DND-41 (cell line): ENCODE results near the gene KRTAP5-1.

Experiments
- EZH2 ChIP-seq: IDR thresholded peaks from 3 replicates; pipeline ENCODE4 v1.6.1; 2012; ENCODE audit warnings: borderline replicate concordance, low read depth, mild to moderate bottlenecking, moderate library complexity, low read length, inconsistent platforms; ENCODE audit not compliant: severe bottlenecking
- TF ChIP-seq, protein P1 (sequence below): IDR thresholded peaks from 2 replicates; pipeline ENCODE4 v1.5.1; 2012; ENCODE audit warnings: borderline replicate concordance, low read length, moderate library complexity, mild to moderate bottlenecking; ENCODE audit not compliant: poor library complexity, severe bottlenecking; ENCODE audit errors: extremely low read depth

DNA sequence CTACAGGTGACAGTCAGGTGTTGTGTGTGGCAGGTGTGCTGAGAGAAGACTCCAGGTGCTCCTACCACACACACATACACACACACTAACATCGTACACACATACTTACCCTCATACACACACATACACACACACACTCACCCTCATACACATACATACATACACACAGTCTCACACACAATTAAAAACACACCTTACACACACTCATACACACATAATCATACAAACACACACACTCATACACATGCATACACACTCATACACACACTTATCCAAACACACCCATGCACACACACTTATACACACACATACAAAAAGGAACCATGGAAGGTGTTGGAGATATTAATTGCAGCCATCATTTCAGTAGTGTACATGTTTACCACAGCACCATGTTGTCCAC, 18.5 kb upstream of the KRTAP5-1 start:
- TF ChIP-seq, protein P1, sequence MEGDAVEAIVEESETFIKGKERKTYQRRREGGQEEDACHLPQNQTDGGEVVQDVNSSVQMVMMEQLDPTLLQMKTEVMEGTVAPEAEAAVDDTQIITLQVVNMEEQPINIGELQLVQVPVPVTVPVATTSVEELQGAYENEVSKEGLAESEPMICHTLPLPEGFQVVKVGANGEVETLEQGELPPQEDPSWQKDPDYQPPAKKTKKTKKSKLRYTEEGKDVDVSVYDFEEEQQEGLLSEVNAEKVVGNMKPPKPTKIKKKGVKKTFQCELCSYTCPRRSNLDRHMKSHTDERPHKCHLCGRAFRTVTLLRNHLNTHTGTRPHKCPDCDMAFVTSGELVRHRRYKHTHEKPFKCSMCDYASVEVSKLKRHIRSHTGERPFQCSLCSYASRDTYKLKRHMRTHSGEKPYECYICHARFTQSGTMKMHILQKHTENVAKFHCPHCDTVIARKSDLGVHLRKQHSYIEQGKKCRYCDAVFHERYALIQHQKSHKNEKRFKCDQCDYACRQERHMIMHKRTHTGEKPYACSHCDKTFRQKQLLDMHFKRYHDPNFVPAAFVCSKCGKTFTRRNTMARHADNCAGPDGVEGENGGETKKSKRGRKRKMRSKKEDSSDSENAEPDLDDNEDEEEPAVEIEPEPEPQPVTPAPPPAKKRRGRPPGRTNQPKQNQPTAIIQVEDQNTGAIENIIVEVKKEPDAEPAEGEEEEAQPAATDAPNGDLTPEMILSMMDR: no peak
- no peak for TF ChIP-seq EZH2
